HEK293T (cell line): Measurements from ENCODE around the gene MREG.

Experiments
- CTCF ChIA-PET: fragments of 350-600 bp; formaldehyde crosslinking; extraction: SDS; loops from one replicate; lab custom pipeline; 2021; ENCODE audit warnings: antibody characterized with exemption, inconsistent platforms; lab: Yijun Ruan, JAX
- POLR2A ChIA-PET: fragments of 350-600 bp; formaldehyde crosslinking; extraction: SDS; loops from one replicate; lab custom pipeline; 2020; ENCODE audit warnings: antibody characterized with exemption, inconsistent platforms; lab: Yijun Ruan, JAX
- DNase-seq: peaks from one replicate; pipeline ENCODE4 v3.0.0; 2012; ENCODE audit warnings: mixed read lengths; ENCODE audit errors: extremely low spot score
- ARNT ChIP-seq: fragments of 450-650 bp; IDR thresholded peaks from 2 replicates; pipeline ENCODE4 v1.6.1; 2017; ENCODE audit warnings: mild to moderate bottlenecking
- BHLHE40 ChIP-seq: fragments of 450-650 bp; IDR thresholded peaks from 2 replicates; pipeline ENCODE4 v1.6.1; 2016; ENCODE audit warnings: mild to moderate bottlenecking, moderate library complexity, borderline replicate concordance
- CTBP1 ChIP-seq: fragments of 450-650 bp; IDR thresholded peaks from 2 replicates; pipeline ENCODE4 v1.6.1; 2016; ENCODE audit warnings: borderline replicate concordance
- ELF4 ChIP-seq: fragments of 450-650 bp; IDR thresholded peaks from 2 replicates; pipeline ENCODE4 v1.6.1; 2017; ENCODE audit warnings: antibody characterized with exemption
- FOXA1 ChIP-seq: fragments of 450-650 bp; IDR thresholded peaks from 2 replicates; pipeline ENCODE4 v1.6.1; 2016; ENCODE audit warnings: mild to moderate bottlenecking
- FOXK2 ChIP-seq: fragments of 450-650 bp; IDR thresholded peaks from 2 replicates; pipeline ENCODE4 v1.6.1; 2016; ENCODE audit warnings: mild to moderate bottlenecking
- FOXM1 ChIP-seq: fragments of 450-650 bp; IDR thresholded peaks from 2 replicates; pipeline ENCODE4 v1.6.1; 2017; ENCODE audit warnings: mild to moderate bottlenecking, borderline replicate concordance
- HDGF ChIP-seq: fragments of 450-650 bp; IDR thresholded peaks from 2 replicates; pipeline ENCODE4 v1.6.1; 2017; ENCODE audit warnings: antibody characterized with exemption, borderline replicate concordance
- L3MBTL2 ChIP-seq: fragments of 450-650 bp; conservative IDR thresholded peaks from 2 replicates; pipeline ENCODE4 v1.6.1; 2016; ENCODE audit warnings: mild to moderate bottlenecking
- LEF1 ChIP-seq: fragments of 450-650 bp; IDR thresholded peaks from 2 replicates; pipeline ENCODE4 v1.6.1; 2017; ENCODE audit warnings: mild to moderate bottlenecking, borderline replicate concordance
- NFRKB ChIP-seq: fragments of 450-650 bp; IDR thresholded peaks from 2 replicates; pipeline ENCODE4 v1.6.1; 2016; ENCODE audit warnings: mild to moderate bottlenecking, moderate library complexity
- SP1 ChIP-seq: fragments of 450-650 bp; IDR thresholded peaks from 2 replicates; pipeline ENCODE4 v1.6.1; 2017
- SUZ12 ChIP-seq: fragments of 450-650 bp; IDR thresholded peaks from 2 replicates; pipeline ENCODE4 v1.6.1; 2016; ENCODE audit warnings: mild to moderate bottlenecking
- TARDBP ChIP-seq: fragments of 450-650 bp; IDR thresholded peaks from 2 replicates; pipeline ENCODE4 v1.6.1; 2016
- ZNF384 ChIP-seq: fragments of 450-650 bp; IDR thresholded peaks from 2 replicates; pipeline ENCODE4 v1.6.1; 2016
- TF ChIP-seq, protein P1 (sequence below): fragments of 450-650 bp; IDR thresholded peaks from 2 replicates; pipeline ENCODE4 v1.6.1; 2016

Gene MREG, protein sequence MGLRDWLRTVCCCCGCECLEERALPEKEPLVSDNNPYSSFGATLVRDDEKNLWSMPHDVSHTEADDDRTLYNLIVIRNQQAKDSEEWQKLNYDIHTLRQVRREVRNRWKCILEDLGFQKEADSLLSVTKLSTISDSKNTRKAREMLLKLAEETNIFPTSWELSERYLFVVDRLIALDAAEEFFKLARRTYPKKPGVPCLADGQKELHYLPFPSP

GRCh38 chr2:216013080-216013909 is at the start of gene MREG:
MREG (minus strand) TSS chr2:216013551; CDS start chr2:216013327, 224 bp downstream.
- DNase-seq, result peak; percentile 93
- ChIA-PET POLR2A (no interaction called here), CTCF (interaction anchor here (0.6 to 0.9 kb wide), 2 partner anchors 8 to 391 kb away, joined by 3 to 5 read pairs; no protein-coding TSS in a partner anchor)
- TF ChIP-seq, protein P1, sequence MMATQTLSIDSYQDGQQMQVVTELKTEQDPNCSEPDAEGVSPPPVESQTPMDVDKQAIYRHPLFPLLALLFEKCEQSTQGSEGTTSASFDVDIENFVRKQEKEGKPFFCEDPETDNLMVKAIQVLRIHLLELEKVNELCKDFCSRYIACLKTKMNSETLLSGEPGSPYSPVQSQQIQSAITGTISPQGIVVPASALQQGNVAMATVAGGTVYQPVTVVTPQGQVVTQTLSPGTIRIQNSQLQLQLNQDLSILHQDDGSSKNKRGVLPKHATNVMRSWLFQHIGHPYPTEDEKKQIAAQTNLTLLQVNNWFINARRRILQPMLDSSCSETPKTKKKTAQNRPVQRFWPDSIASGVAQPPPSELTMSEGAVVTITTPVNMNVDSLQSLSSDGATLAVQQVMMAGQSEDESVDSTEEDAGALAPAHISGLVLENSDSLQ, result no peak
- TF ChIP-seq L3MBTL2, result peak; percentile 82

GRCh38 chr2:216059233-216059834 is 46.0 kb upstream of the MREG start:
- DNase-seq, result no peak
- ChIA-PET CTCF (no interaction called here), POLR2A (interaction anchor here (1.2 kb wide), 1 partner anchor 22 kb away, joined by 4 read pairs; the partner anchor contains the start of genes PECR and TMEM169)
- TF ChIP-seq FOXA1 (no peak), ARNT (no peak), L3MBTL2 (no peak), ELF4 (no peak), ZNF384 (no peak), BHLHE40 (no peak), CTBP1 (no peak), NFRKB (no peak), TARDBP (no peak), FOXK2 (no peak), LEF1 (no peak), FOXM1 (no peak), HDGF (no peak), SUZ12 (no peak), SP1 (no peak)
- TF ChIP-seq, protein P1, result no peak

- POLR2A ChIA-PET, result interaction anchor here (1.2 kb wide), 1 partner anchor 24 kb away, joined by 4 read pairs; the partner anchor contains the start of genes PECR and TMEM169
- CTCF ChIA-PET, result no interaction called here
- no peak for DNase-seq
- no peak for TF ChIP-seq TARDBP
- no peak for TF ChIP-seq CTBP1
- TF ChIP-seq, protein P1, result no peak
- TF ChIP-seq LEF1, result no peak
- no peak for TF ChIP-seq BHLHE40
- no peak for TF ChIP-seq FOXM1
- no peak for TF ChIP-seq FOXK2
- no peak for TF ChIP-seq ZNF384
- TF ChIP-seq SP1, result no peak
- TF ChIP-seq HDGF, result no peak
- TF ChIP-seq L3MBTL2, result no peak
- TF ChIP-seq FOXA1, result no peak
- no peak for TF ChIP-seq ARNT
- TF ChIP-seq SUZ12, result no peak
- TF ChIP-seq NFRKB, result no peak
Measured at GRCh38 chr2:216057688-216058193, 44.4 kb upstream of the MREG start.

GRCh38 chr2:216056739-216057138 is 43.4 kb upstream of the MREG start:
- ChIA-PET CTCF (no interaction called here), POLR2A (no interaction called here)
- TF ChIP-seq TARDBP (no peak), ELF4 (no peak), CTBP1 (no peak)
- no peak for DNase-seq

GRCh38 chr2:216055680-216056079 is 42.3 kb upstream of the MREG start:
- DNase-seq, result no peak
- CTCF ChIA-PET, result no interaction called here
- POLR2A ChIA-PET, result no interaction called here
- no peak for TF ChIP-seq LEF1

- POLR2A ChIA-PET, result interaction anchor here (1.3 kb wide), 1 partner anchor 29 kb away, joined by 4 read pairs; the partner anchor contains the start of genes PECR and TMEM169
- CTCF ChIA-PET, result no interaction called here
- TF ChIP-seq SUZ12, result no peak
- TF ChIP-seq ZNF384, result no peak
- TF ChIP-seq, protein P1, result no peak
- TF ChIP-seq FOXK2, result no peak
- no peak for TF ChIP-seq CTBP1
- TF ChIP-seq TARDBP, result no peak
- TF ChIP-seq LEF1, result no peak
- TF ChIP-seq SP1, result no peak
- TF ChIP-seq BHLHE40, result no peak
- no peak for TF ChIP-seq ELF4
- TF ChIP-seq FOXM1, result no peak
- TF ChIP-seq NFRKB, result no peak
- no peak for TF ChIP-seq FOXA1
- TF ChIP-seq ARNT, result no peak
- TF ChIP-seq HDGF, result no peak
- DNase-seq, result no peak
Measured at GRCh38 chr2:216052420-216052819, 39.1 kb upstream of the MREG start.
